Endodermal cell (in vitro differentiated cells): Measurements from ENCODE around the gene HYDIN. TPM values are rescaled to one million over a fixed set of nuclear protein-coding genes. Genes with fewer than 3 reads are reported as not detected.
A peak's percentile ranks its signal among the peaks of the same experiment; 100 is the strongest.

Experiments
- DNase-seq: peaks from one replicate; pipeline ENCODE4 v3.0.0-alpha.2; 2017
- H3K27ac ChIP-seq: 2 replicates; pipeline ENCODE4 v1.5.1; 2013; ENCODE audit warnings: mild to moderate bottlenecking, low read depth, low read length, moderate library complexity
- H3K27me3 ChIP-seq: 2 replicates; pipeline ENCODE4 v1.6.1; 2013; ENCODE audit warnings: mild to moderate bottlenecking, low read length, moderate library complexity; ENCODE audit not compliant: insufficient read depth, control insufficient read depth, poor library complexity, severe bottlenecking
- H3K36me3 ChIP-seq: 2 replicates; pipeline ENCODE4 v1.7.0; 2013; ENCODE audit warnings: mild to moderate bottlenecking, low read length, moderate library complexity; ENCODE audit not compliant: control insufficient read depth, insufficient read depth
- H3K4me1 ChIP-seq: one replicate; pipeline ENCODE4 v1.7.0; 2013; ENCODE audit warnings: low read length; ENCODE audit not compliant: control insufficient read depth, insufficient read depth
- H3K4me3 ChIP-seq: 2 replicates; pipeline ENCODE4 v1.5.1; 2013; ENCODE audit warnings: mild to moderate bottlenecking, low read length, moderate library complexity
- H3K9ac ChIP-seq: 2 replicates; pipeline ENCODE4 v1.6.1; 2013; ENCODE audit warnings: mild to moderate bottlenecking, low read length, moderate library complexity; ENCODE audit not compliant: poor library complexity, severe bottlenecking; ENCODE audit errors: extremely low read depth
- H3K9me3 ChIP-seq: 2 replicates; pipeline ENCODE4 v1.6.1; 2013; ENCODE audit warnings: mild to moderate bottlenecking, low read length, moderate library complexity; ENCODE audit not compliant: control insufficient read depth
- H3K27ac Mint-ChIP-seq: 2 replicates; pipeline ENCODE4 v1.8.0; 2020; ENCODE audit warnings: mixed read lengths
- H3K27me3 Mint-ChIP-seq: 2 replicates; pipeline ENCODE4 v1.8.0; 2021; ENCODE audit warnings: mild to moderate bottlenecking, mixed read lengths; ENCODE audit not compliant: insufficient read depth
- H3K36me3 Mint-ChIP-seq: 2 replicates; pipeline ENCODE4 v1.8.0; 2020; ENCODE audit warnings: low read depth, mixed read lengths
- H3K4me1 Mint-ChIP-seq: 2 replicates; pipeline ENCODE4 v1.8.0; 2020; ENCODE audit warnings: mixed read lengths
- H3K4me3 Mint-ChIP-seq: 2 replicates; pipeline ENCODE4 v1.8.0; 2020; ENCODE audit warnings: mild to moderate bottlenecking, moderate library complexity, mixed read lengths
- H3K9me3 Mint-ChIP-seq: 2 replicates; pipeline ENCODE4 v1.8.0; 2020; ENCODE audit warnings: mild to moderate bottlenecking, mixed read lengths
- WGBS, 2 experiments: methylation state at CpG; one replicate each; pipeline versions ENCODE4 v1.1.5 to v1.1.7; 2013; ENCODE audit warnings: missing lambda C conversion rate in 2 of 2, mixed read lengths in 1 of 2; ENCODE audit not compliant: insufficient coverage in 1 of 2, insufficient read length in 1 of 2; 5-methylcytosine and 5-hydroxymethylcytosine counted together
- total RNA-seq, 2 donors: library from RNA; stranded (reverse); fragmentation: NEBNext Ultra II Directional in 1 of 2; extraction: Animal tissue kit (Norgen Biotek cat#: 25700) in 1 of 2; gene quantifications; 2 replicates in 1 of 2; 3 replicates in 1 of 2; pipeline ENCODE4 v1.2.1, GENCODE V29; 2021
- TF ChIP-seq, protein P1 (sequence below): fragments of 200-600 bp; sonication (generic); conservative IDR thresholded peaks from 2 replicates; pipeline ENCODE4 v1.5.0; 2021; ENCODE audit warnings: antibody characterized with exemption, mild to moderate bottlenecking

HYDIN gene
- total RNA-seq, 2 donors from 2014 or later, result 6.4 to 7.7 TPM

GRCh38 chr16:71257768-71258167 lies 27.2 kb upstream of the HYDIN start:
- Histone ChIP-seq H3K4me3 (no peak overlapping the region), H3K9me3 (no peaks in the 10 kb centered on the region), H3K27me3 (no peaks in the 10 kb centered on the region), H3K4me1 (no peaks in the 10 kb centered on the region), H3K36me3 (no peaks in the 10 kb centered on the region), H3K9ac (no peak overlapping the region), H3K27ac (no peak overlapping the region)
- Mint-ChIP-seq H3K4me1 (peaks cover 5% of the 10 kb centered on the region), H3K27me3 (no peaks in the 10 kb centered on the region), H3K36me3 (no peaks in the 10 kb centered on the region), H3K4me3 (no peak overlapping the region), H3K9me3 (no peaks in the 10 kb centered on the region), H3K27ac (no peak overlapping the region)
- TF ChIP-seq, protein P1, sequence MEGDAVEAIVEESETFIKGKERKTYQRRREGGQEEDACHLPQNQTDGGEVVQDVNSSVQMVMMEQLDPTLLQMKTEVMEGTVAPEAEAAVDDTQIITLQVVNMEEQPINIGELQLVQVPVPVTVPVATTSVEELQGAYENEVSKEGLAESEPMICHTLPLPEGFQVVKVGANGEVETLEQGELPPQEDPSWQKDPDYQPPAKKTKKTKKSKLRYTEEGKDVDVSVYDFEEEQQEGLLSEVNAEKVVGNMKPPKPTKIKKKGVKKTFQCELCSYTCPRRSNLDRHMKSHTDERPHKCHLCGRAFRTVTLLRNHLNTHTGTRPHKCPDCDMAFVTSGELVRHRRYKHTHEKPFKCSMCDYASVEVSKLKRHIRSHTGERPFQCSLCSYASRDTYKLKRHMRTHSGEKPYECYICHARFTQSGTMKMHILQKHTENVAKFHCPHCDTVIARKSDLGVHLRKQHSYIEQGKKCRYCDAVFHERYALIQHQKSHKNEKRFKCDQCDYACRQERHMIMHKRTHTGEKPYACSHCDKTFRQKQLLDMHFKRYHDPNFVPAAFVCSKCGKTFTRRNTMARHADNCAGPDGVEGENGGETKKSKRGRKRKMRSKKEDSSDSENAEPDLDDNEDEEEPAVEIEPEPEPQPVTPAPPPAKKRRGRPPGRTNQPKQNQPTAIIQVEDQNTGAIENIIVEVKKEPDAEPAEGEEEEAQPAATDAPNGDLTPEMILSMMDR, result no peak
- DNase-seq, result no peak
- WGBS, 2 experiments, result 89% methylated on average over 1 of the region's 1 CpG; no CpG with 5 or more reads in 1 of the 2 experiments

DNA sequence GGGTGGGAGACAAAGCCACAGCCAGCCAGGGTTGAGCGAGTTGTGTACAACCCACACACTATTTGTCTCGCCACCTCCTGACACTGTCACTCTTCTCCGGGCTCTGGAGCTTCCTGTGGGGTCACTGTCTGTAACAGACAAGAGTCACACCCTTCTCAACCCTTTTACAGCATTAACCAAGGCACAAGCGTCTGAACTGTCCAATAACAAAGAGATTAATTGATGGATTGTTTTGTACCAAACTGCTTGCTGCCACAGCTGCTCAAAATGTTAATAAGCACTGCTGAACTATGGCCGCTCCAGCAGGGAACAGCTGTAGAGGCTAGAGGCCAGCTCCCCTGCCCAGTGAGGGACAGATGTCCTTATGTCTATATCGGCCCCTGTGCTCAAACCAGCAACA lies 25.2 kb upstream of the HYDIN start:
- no peak for DNase-seq
- WGBS, 2 experiments, result 69 to 83% methylated on average over 3 to 6 of the region's 6 CpGs

DNA sequence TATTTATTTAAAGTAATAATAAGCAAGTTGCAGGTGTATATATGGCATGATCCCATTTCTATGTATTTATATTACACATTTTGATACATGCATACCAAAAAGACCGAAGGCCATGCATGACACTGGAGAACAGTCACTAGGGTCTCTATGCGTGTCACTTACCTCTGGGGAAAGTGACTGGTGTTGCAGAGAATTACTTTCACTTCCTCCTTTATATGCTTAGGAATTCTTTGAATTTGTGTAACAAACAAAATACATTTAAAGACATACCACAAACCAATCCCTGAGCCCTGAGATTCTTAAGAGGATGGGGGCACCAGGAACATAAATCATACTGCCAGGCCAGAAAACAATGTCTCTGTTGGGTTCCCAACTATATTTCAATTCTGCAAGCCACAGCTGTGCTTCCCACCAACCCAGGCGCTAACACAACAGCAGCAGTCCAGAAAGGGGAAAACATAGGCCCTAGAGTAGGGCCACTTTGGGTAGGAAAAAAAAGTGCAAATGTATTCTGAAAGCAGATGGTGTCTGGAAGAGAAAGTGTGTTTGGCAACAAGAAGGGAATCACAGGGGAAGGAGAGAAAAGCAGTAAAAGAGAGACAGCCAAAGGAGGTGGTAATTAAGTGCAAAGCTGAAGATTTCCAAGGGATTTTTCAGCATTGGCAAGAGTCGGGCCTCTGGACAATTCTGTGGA lies 24.5 kb upstream of the HYDIN start:
- Mint-ChIP-seq H3K27ac (peak overlapping the region; percentile 5), H3K27me3 (no peaks in the 10 kb centered on the region), H3K4me1 (peaks cover 10% of the 10 kb centered on the region), H3K4me3 (no peak overlapping the region), H3K9me3 (no peaks in the 10 kb centered on the region), H3K36me3 (no peaks in the 10 kb centered on the region)
- Histone ChIP-seq H3K27ac (peak overlapping the region; percentile 99), H3K9ac (no peak overlapping the region), H3K4me1 (no peaks in the 10 kb centered on the region), H3K9me3 (no peaks in the 10 kb centered on the region), H3K36me3 (no peaks in the 10 kb centered on the region), H3K27me3 (no peaks in the 10 kb centered on the region), H3K4me3 (no peak overlapping the region)
- TF ChIP-seq, protein P1, result no peak
- DNase-seq, result no peak
- 65 to 86% methylated on average over 2 to 4 of the region's 4 CpGs for WGBS, 2 experiments

More for the DNA sequence above, 25.2 kb upstream of the HYDIN start:
- H3K4me1 Mint-ChIP-seq, result peaks cover 10% of the 10 kb centered on the region
- Histone ChIP-seq H3K4me3 (no peak overlapping the region), H3K27ac (peak overlapping the region; percentile 99), H3K27me3 (no peaks in the 10 kb centered on the region), H3K36me3 (no peaks in the 10 kb centered on the region), H3K4me1 (no peaks in the 10 kb centered on the region), H3K9ac (no peak overlapping the region), H3K9me3 (no peaks in the 10 kb centered on the region)
- H3K9me3 Mint-ChIP-seq, result no peaks in the 10 kb centered on the region
- TF ChIP-seq, protein P1, result no peak
- H3K36me3 Mint-ChIP-seq, result no peaks in the 10 kb centered on the region
- no peak overlapping the region for H3K27ac Mint-ChIP-seq
- no peaks in the 10 kb centered on the region for H3K27me3 Mint-ChIP-seq
- no peak overlapping the region for H3K4me3 Mint-ChIP-seq
